C4-2B (cell line): Measurements from ENCODE around the gene SDHA.
A peak's percentile ranks its signal among the peaks of the same experiment; 100 is the strongest.

Source experiments
- ZFX ChIP-seq: fragments of 450-650 bp; IDR thresholded peaks from 2 replicates; pipeline ENCODE4 v1.6.1; 2017
- TF ChIP-seq, protein P1 (sequence below): fragments of 450-650 bp; conservative IDR thresholded peaks from 2 replicates; pipeline ENCODE4 v1.5.1; 2017; ENCODE audit warnings: mild to moderate bottlenecking

DNA sequence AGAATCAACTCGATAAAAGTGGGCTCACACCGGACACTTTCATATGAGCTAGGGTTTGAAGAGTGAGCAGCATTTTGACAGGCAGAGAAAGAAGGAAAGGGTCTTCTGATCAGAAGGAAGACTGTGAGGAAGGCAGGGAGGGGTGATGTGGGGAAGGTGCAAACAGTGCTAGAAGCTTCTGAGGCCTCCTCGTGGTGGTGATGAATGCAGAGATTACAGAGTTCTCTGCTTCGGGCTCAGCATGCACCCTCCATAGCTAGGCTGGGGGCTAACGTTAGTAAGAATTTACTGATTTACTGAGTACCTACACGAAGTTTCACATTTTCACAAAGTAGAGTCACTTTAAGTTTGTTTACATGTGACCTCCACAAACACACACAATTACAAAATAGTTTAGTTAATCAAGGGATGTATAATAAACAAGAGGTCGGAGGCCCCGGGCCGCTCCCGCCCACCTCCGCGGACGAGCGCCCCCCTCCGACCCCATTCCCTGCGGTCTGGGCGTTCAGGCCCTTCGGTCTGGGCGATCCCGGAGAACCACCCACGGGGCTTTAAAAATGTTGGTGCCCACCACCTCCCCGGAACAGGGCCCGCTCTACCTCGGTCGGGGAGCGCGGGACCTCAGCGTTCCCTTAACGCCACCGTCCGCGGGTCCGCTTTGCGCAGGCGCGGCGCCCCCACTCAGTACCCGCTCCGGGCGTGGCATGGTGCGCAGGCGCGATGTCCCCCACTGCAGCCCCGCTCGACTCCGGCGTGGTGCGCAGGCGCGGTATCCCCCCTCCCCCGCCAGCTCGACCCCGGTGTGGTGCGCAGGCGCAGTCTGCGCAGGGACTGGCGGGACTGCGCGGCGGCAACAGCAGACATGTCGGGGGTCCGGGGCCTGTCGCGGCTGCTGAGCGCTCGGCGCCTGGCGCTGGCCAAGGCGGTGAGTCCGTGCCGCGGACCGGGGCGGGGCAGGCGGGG is at the start of gene SDHA, which contains the start of gene CCDC127:
- TF ChIP-seq, protein P1, sequence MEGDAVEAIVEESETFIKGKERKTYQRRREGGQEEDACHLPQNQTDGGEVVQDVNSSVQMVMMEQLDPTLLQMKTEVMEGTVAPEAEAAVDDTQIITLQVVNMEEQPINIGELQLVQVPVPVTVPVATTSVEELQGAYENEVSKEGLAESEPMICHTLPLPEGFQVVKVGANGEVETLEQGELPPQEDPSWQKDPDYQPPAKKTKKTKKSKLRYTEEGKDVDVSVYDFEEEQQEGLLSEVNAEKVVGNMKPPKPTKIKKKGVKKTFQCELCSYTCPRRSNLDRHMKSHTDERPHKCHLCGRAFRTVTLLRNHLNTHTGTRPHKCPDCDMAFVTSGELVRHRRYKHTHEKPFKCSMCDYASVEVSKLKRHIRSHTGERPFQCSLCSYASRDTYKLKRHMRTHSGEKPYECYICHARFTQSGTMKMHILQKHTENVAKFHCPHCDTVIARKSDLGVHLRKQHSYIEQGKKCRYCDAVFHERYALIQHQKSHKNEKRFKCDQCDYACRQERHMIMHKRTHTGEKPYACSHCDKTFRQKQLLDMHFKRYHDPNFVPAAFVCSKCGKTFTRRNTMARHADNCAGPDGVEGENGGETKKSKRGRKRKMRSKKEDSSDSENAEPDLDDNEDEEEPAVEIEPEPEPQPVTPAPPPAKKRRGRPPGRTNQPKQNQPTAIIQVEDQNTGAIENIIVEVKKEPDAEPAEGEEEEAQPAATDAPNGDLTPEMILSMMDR = peak; percentile 73
- peak; percentile 55 for TF ChIP-seq ZFX
